Nephron (organoid): ENCODE data around the gene MYLK.
A peak's percentile ranks its signal among the peaks of the same experiment; 100 is the strongest.

Experiments
- H3K27ac Mint-ChIP-seq, 3 experiments: 2 replicates each; pipeline ENCODE4 v1.8.0; 2020; ENCODE audit warnings: mixed read lengths in 3 of 3, mild to moderate bottlenecking in 2 of 3, moderate library complexity in 1 of 3
- H3K27me3 Mint-ChIP-seq: 2 replicates; pipeline ENCODE4 v1.8.0; 2021; ENCODE audit warnings: low read depth, mild to moderate bottlenecking, moderate library complexity, mixed read lengths
- H3K36me3 Mint-ChIP-seq: 2 replicates; pipeline ENCODE4 v1.8.0; 2020; ENCODE audit warnings: low read depth, mixed read lengths
- H3K4me1 Mint-ChIP-seq: 2 replicates; pipeline ENCODE4 v1.8.0; 2020; ENCODE audit warnings: mixed read lengths
- H3K4me3 Mint-ChIP-seq, 3 experiments: 2 replicates each; pipeline ENCODE4 v1.8.0; 2020; ENCODE audit warnings: mild to moderate bottlenecking in 3 of 3, mixed read lengths in 3 of 3, moderate library complexity in 2 of 3
- H3K9me3 Mint-ChIP-seq: 2 replicates; pipeline ENCODE4 v1.8.0; 2020; ENCODE audit warnings: mixed read lengths
- TF ChIP-seq, protein P1 (sequence below), 3 experiments: fragments of 200-600 bp; sonication (generic); IDR thresholded peaks; one replicate each; pipeline ENCODE4 v1.5.0; 2021; ENCODE audit warnings: antibody characterized with exemption in 3 of 3; ENCODE audit not compliant: unreplicated experiment in 3 of 3

The MYLK gene

DNA sequence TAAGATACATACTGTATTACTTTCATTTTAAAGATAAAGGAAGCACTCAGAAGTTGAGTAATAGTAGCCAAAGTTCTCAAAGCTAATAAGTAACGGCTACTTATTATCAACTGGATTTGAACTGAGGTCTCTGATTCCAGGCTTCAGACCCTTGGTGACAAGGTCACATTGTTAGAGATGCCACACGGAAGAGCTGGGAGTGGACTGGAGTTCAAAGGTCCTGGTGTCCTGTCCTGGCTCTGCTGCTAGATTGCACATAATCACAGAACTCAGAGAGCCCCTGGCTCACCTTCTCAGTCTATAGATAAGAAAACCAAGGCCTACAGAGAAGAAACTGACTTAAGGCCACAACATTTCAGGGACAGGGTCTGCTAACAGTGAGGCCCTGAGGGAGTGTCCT is 75.3 kb downstream of the MYLK start:
- H3K27me3 Mint-ChIP-seq, result peaks cover 4% of the 10 kb centered on the region
- no peaks in the 10 kb centered on the region for H3K36me3 Mint-ChIP-seq
- H3K9me3 Mint-ChIP-seq, result no peaks in the 10 kb centered on the region
- no peak overlapping the region for H3K27ac Mint-ChIP-seq
- peaks cover 6% of the 10 kb centered on the region for H3K4me1 Mint-ChIP-seq
- TF ChIP-seq, protein P1, sequence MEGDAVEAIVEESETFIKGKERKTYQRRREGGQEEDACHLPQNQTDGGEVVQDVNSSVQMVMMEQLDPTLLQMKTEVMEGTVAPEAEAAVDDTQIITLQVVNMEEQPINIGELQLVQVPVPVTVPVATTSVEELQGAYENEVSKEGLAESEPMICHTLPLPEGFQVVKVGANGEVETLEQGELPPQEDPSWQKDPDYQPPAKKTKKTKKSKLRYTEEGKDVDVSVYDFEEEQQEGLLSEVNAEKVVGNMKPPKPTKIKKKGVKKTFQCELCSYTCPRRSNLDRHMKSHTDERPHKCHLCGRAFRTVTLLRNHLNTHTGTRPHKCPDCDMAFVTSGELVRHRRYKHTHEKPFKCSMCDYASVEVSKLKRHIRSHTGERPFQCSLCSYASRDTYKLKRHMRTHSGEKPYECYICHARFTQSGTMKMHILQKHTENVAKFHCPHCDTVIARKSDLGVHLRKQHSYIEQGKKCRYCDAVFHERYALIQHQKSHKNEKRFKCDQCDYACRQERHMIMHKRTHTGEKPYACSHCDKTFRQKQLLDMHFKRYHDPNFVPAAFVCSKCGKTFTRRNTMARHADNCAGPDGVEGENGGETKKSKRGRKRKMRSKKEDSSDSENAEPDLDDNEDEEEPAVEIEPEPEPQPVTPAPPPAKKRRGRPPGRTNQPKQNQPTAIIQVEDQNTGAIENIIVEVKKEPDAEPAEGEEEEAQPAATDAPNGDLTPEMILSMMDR (IDR thresholded peaks at IDR 0.05; ENCODE audit: unreplicated experiment in 3 of 3), result no peak
- no peak overlapping the region for H3K4me3 Mint-ChIP-seq

DNA sequence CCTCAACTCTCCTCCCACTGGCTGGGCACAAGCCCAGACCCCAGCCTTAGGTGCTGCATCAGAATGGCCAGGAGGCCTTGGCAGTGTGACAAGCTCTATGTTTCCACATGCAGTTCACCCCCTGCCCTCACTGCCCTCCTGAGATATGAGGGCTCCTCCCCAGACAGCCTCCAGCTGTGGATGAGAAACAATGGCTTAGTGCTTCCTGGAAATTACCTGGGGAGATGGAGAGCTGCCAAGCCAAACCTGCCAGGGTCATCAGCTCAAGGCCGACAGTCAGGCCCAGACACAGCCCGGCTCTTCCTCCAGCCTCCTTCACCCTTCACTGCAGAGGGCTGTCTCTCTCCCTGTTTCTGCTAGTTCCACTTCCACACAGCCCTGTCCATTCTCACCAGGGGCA is 76.3 kb downstream of the MYLK start:
- Mint-ChIP-seq H3K4me3 (no peak overlapping the region), H3K36me3 (no peaks in the 10 kb centered on the region), H3K9me3 (no peaks in the 10 kb centered on the region), H3K27me3 (peaks cover 4% of the 10 kb centered on the region), H3K4me1 (peaks cover 9% of the 10 kb centered on the region), H3K27ac (peak overlapping the region in 1 of 3 experiments; percentile 20)
- TF ChIP-seq, protein P1 (IDR thresholded peaks at IDR 0.05; ENCODE audit: unreplicated experiment in 3 of 3), result no peak

- H3K27me3 Mint-ChIP-seq, result peaks cover 4% of the 10 kb centered on the region
- H3K27ac Mint-ChIP-seq, result no peak overlapping the region
- H3K4me1 Mint-ChIP-seq, result peaks cover 16% of the 10 kb centered on the region
- TF ChIP-seq, protein P1 (IDR thresholded peaks at IDR 0.05; ENCODE audit: unreplicated experiment in 3 of 3), result no peak
- no peaks in the 10 kb centered on the region for H3K9me3 Mint-ChIP-seq
- H3K4me3 Mint-ChIP-seq, result no peak overlapping the region
- no peaks in the 10 kb centered on the region for H3K36me3 Mint-ChIP-seq
These were observed 78.6 kb downstream of the MYLK start for GRCh38 chr3:123805504-123805903.

DNA sequence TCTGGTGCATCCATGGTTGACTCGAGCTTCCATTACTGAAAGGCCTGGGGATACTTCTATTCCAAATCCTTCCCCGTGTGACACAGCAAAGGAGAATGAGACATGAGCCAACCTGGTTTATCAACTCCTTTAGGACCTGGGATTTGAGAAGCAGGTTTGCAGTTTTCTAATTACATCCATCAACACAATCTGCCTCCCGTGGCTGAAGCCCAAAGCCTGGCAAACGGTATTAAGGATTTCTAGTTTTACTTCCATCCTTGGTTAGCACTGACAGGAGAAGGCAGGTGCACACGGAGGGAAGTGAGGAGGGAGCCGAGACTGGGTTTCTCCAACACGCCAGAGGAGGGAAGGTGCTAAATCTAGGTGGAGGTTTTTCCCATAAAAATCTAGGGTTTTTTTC is 79.0 kb downstream of the MYLK start:
- TF ChIP-seq, protein P1 (IDR thresholded peaks at IDR 0.05; ENCODE audit: unreplicated experiment in 3 of 3), result no peak
- H3K36me3 Mint-ChIP-seq, result no peaks in the 10 kb centered on the region
- peaks cover 20% of the 10 kb centered on the region for H3K4me1 Mint-ChIP-seq
- no peaks in the 10 kb centered on the region for H3K9me3 Mint-ChIP-seq
- H3K27me3 Mint-ChIP-seq, result peaks cover 4% of the 10 kb centered on the region
- H3K4me3 Mint-ChIP-seq, result no peak overlapping the region
- no peak overlapping the region for H3K27ac Mint-ChIP-seq

- Mint-ChIP-seq H3K27ac (no peak overlapping the region), H3K4me1 (peaks cover 24% of the 10 kb centered on the region)
- TF ChIP-seq, protein P1 (IDR thresholded peaks at IDR 0.05; ENCODE audit: unreplicated experiment in 3 of 3), result no peak
These were observed 79.5 kb downstream of the MYLK start for GRCh38 chr3:123804676-123805075.

GRCh38 chr3:123803521-123803920 is 80.6 kb downstream of the MYLK start:
- Mint-ChIP-seq H3K9me3 (no peaks in the 10 kb centered on the region), H3K4me1 (peaks cover 31% of the 10 kb centered on the region), H3K27me3 (peaks cover 9% of the 10 kb centered on the region), H3K27ac (no peak overlapping the region), H3K36me3 (no peaks in the 10 kb centered on the region), H3K4me3 (no peak overlapping the region)
- TF ChIP-seq, protein P1 (IDR thresholded peaks at IDR 0.05; ENCODE audit: unreplicated experiment in 3 of 3), result no peak

More at GRCh38 chr3:123804676-123805075, 79.5 kb downstream of the MYLK start:
- H3K36me3 Mint-ChIP-seq, result no peaks in the 10 kb centered on the region
- H3K9me3 Mint-ChIP-seq, result no peaks in the 10 kb centered on the region
- H3K27me3 Mint-ChIP-seq, result peaks cover 6% of the 10 kb centered on the region
- H3K4me3 Mint-ChIP-seq, result no peak overlapping the region
